Adrenal gland (tissue), 12 donors: Measurements from ENCODE around the gene DDO. TPM values are rescaled to one million over a fixed set of nuclear protein-coding genes. Genes with fewer than 3 reads are reported as not detected.

Experiments used
- DNase-seq, 7 donors: peaks; one replicate each; pipeline ENCODE4 v3.0.0-alpha.2; 2019 to 2020
- H3K27ac ChIP-seq, 5 donors: fragments of 200-600 bp; sonication (generic) in 4 of 5; 1 replicate in 3 of 5; 2 replicates in 2 of 5; pipeline versions ENCODE4 v1.5.1 to v1.8.0; 2016 to 2020; ENCODE audit warnings: mild to moderate bottlenecking in 1 of 5
- H3K27me3 ChIP-seq: fragments of 200-600 bp; 2 replicates; pipeline ENCODE4 v1.8.0; 2021
- H3K36me3 ChIP-seq, 2 donors: fragments of 200-600 bp; replicated peaks in 1 of 2; 1 replicate in 1 of 2; 2 replicates in 1 of 2; pipeline versions ENCODE4 v1.5.1 to v1.8.0; 2018 to 2022
- H3K4me1 ChIP-seq, 2 donors: fragments of 200-600 bp; replicated peaks in 1 of 2; 1 replicate in 1 of 2; 2 replicates in 1 of 2; pipeline versions ENCODE4 v1.5.1 to v1.8.0; 2018 to 2021
- H3K4me3 ChIP-seq, 4 donors: fragments of 200-600 bp; sonication (generic) in 3 of 4; one replicate each; pipeline ENCODE4 v1.5.1; 2016 to 2018
- H3K9me3 ChIP-seq, 3 donors: fragments of 200-600 bp; sonication (generic) in 1 of 3; replicated peaks in 1 of 3; 1 replicate in 2 of 3; 2 replicates in 1 of 3; pipeline versions ENCODE4 v1.5.1 to v1.8.0; 2016 to 2021
- CTCF ChIP-seq, 6 experiments: fragments of 450-650 bp in 4 of 6; fragments of 200-600 bp in 2 of 6; sonication (generic) in 1 of 6; IDR thresholded peaks; 1 replicate in 5 of 6; 2 replicates in 1 of 6; pipeline versions ENCODE4 v1.5.1 to v1.8.0; 2016 to 2021; ENCODE audit warnings: antibody characterized with exemption in 6 of 6, mild to moderate bottlenecking in 2 of 6, moderate library complexity in 1 of 6
- POLR2A ChIP-seq, 2 donors: fragments of 450-650 bp; IDR thresholded peaks; one replicate each; pipeline ENCODE4 v1.6.1; 2017; ENCODE audit warnings: antibody characterized with exemption in 2 of 2, mild to moderate bottlenecking in 2 of 2, moderate library complexity in 1 of 2
- WGBS, 4 donors: extraction: QIAGEN DNeasy Blood & Tissue Kit in 2 of 4; methylation state at CpG; one replicate each; pipeline versions ENCODE4 v1.1.5 to v1.1.7; 2013 to 2017; 5-methylcytosine and 5-hydroxymethylcytosine counted together
- intact Hi-C, 2 donors: fragments of 100-400 bp; cut with DNase I; formaldehyde crosslinking; loops; one replicate each; pipeline versions ENCODE4 v1.14.1 to v1.15.0; 2022 to 2023
- polyA plus RNA-seq, 3 donors: library from polyadenylated mRNA; stranded (reverse); fragments of 200-250 nt in 2 of 3; fragments of 350-450 nt in 1 of 3; fragmentation: Illumina TruSeq in 1 of 3; extraction: RNeasy Lipid Tissue Mini Kit (QIAGEN cat#74804) in 1 of 3; gene quantifications; one replicate each; pipeline ENCODE4 v1.2.3, GENCODE V29; 2013 to 2014
- total RNA-seq, 9 donors: library from RNA; depleted of rRNA in 4 of 9; stranded (reverse); fragments of >200 nt in 4 of 9; fragments of 120-200 nt in 1 of 9; fragmentation: NEBNext Ultra II Directional in 1 of 9; extraction: Animal tissue kit (Norgen Biotek cat#: 25700) in 1 of 9; gene quantifications; one replicate each; pipeline versions ENCODE4 v1.1.0 to v1.2.4, GENCODE V29; 2013 to 2023
- donor health status: healthy with polysubstance abuse.
- donor health status: Bipolar disorder and iron deficiency.
- donor health status: DM: yes; HTN: yes; CAD: no.
- donor health status: DM: no; HTN: no; CAD: no.
- donor health status: DM: no; HTN: no; CAD: no.
- donor health status: DM: yes; HTN: yes; CAD: no.

DDO gene
- total and polyA plus RNA-seq, 12 donors = 4.4 to 19.1 (median 9.7) TPM

GRCh38 chr6:110355727-110356126, 59.6 kb downstream of the DDO start:
- no peak for TF ChIP-seq POLR2A (IDR thresholded peaks at IDR 0.05)
- no peak for TF ChIP-seq CTCF (IDR thresholded peaks at IDR 0.05)
- whole genome bisulfite sequencing, 4 donors = 65 to 88% (median 78%) methylated on average over 2 of the region's 2 CpGs
- Histone ChIP-seq H3K4me1 (peaks cover 0 to 27% of the 10 kb centered on the region in 2 donors), H3K27ac (no peak overlapping the region), H3K4me3 (no peak overlapping the region), H3K36me3 (no peaks in the 10 kb centered on the region), H3K27me3 (no peaks in the 10 kb centered on the region), H3K9me3 (no peaks in the 10 kb centered on the region)
- intact Hi-C loops = no loop called here
- DNase-seq = no peak

GRCh38 chr6:110355022-110355421, 60.4 kb downstream of the DDO start:
- Histone ChIP-seq H3K4me1 (peaks cover 0 to 27% of the 10 kb centered on the region in 2 donors), H3K36me3 (no peaks in the 10 kb centered on the region), H3K27ac (peak overlapping the region in 1 of 5 donors; percentile 1), H3K27me3 (no peaks in the 10 kb centered on the region), H3K9me3 (no peaks in the 10 kb centered on the region), H3K4me3 (no peak overlapping the region)
- WGBS, 4 donors = 74 to 84% (median 81%) methylated on average over 2 of the region's 2 CpGs
- TF ChIP-seq CTCF (IDR thresholded peaks at IDR 0.05) = no peak
- no peak for TF ChIP-seq POLR2A (IDR thresholded peaks at IDR 0.05)
- intact Hi-C loops = no loop called here
- no peak for DNase-seq

- Histone ChIP-seq H3K27me3 (no peaks in the 10 kb centered on the region), H3K9me3 (no peaks in the 10 kb centered on the region), H3K4me3 (no peak overlapping the region), H3K36me3 (no peaks in the 10 kb centered on the region), H3K27ac (no peak overlapping the region), H3K4me1 (peaks cover 0 to 30% of the 10 kb centered on the region in 2 donors)
- 81 to 90% (median 88%) methylated on average over 2 of the region's 2 CpGs for WGBS, 4 donors
- TF ChIP-seq CTCF (IDR thresholded peaks at IDR 0.05) (no peak), POLR2A (IDR thresholded peaks at IDR 0.05) (no peak)
- intact Hi-C loops = no loop called here
- no peak for DNase-seq
Observed at GRCh38 chr6:110354153-110354552, 61.2 kb downstream of the DDO start.

GRCh38 chr6:110353457-110354001, 61.8 kb downstream of the DDO start:
- intact Hi-C loops = no loop called here
- Histone ChIP-seq H3K4me1 (peaks cover 0 to 30% of the 10 kb centered on the region in 2 donors), H3K4me3 (no peak overlapping the region), H3K27me3 (no peaks in the 10 kb centered on the region), H3K9me3 (no peaks in the 10 kb centered on the region), H3K27ac (peak overlapping the region in 2 of 5 donors; percentile 17 to 44), H3K36me3 (no peaks in the 10 kb centered on the region)
- peak in 1 of 7 donors; percentile 11 for DNase-seq
- TF ChIP-seq CTCF (IDR thresholded peaks at IDR 0.05) (no peak), POLR2A (IDR thresholded peaks at IDR 0.05) (no peak)
- WGBS, 4 donors = 54 to 75% (median 58%) methylated on average over 4 of the region's 4 CpGs
